ENCODE results near the gene WDR82.
A peak's percentile ranks its signal among the peaks of the same experiment; 100 is the strongest.

WDR82 gene, protein sequence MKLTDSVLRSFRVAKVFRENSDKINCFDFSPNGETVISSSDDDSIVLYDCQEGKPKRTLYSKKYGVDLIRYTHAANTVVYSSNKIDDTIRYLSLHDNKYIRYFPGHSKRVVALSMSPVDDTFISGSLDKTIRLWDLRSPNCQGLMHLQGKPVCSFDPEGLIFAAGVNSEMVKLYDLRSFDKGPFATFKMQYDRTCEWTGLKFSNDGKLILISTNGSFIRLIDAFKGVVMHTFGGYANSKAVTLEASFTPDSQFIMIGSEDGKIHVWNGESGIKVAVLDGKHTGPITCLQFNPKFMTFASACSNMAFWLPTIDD

GRCh38 chr3:52278510-52279069 is at the start of gene WDR82:
TSS of gene WDR82 (minus strand) at chr3:52278649. CDS start at chr3:52278361, 288 bp downstream.
- peak; percentile 93 to 96 for DNase-seq (ENCODE audit: low read depth in 2 of 2)
- TF ChIP-seq, protein P1, sequence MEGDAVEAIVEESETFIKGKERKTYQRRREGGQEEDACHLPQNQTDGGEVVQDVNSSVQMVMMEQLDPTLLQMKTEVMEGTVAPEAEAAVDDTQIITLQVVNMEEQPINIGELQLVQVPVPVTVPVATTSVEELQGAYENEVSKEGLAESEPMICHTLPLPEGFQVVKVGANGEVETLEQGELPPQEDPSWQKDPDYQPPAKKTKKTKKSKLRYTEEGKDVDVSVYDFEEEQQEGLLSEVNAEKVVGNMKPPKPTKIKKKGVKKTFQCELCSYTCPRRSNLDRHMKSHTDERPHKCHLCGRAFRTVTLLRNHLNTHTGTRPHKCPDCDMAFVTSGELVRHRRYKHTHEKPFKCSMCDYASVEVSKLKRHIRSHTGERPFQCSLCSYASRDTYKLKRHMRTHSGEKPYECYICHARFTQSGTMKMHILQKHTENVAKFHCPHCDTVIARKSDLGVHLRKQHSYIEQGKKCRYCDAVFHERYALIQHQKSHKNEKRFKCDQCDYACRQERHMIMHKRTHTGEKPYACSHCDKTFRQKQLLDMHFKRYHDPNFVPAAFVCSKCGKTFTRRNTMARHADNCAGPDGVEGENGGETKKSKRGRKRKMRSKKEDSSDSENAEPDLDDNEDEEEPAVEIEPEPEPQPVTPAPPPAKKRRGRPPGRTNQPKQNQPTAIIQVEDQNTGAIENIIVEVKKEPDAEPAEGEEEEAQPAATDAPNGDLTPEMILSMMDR (IDR thresholded peaks at IDR 0.05; ENCODE audit: low read depth, low read length): peak; percentile 65

GRCh38 chr3:52327486-52328290 is 49.2 kb upstream of the WDR82 start:
- no peak overlapping the region for H3K4me3 ChIP-seq (replicated peaks in 1 of 2; ENCODE audit: low read depth in 2 of 2, low read length in 2 of 2)
- DNase-seq (ENCODE audit: low read depth in 2 of 2): no peak
- TF ChIP-seq, protein P1 (IDR thresholded peaks at IDR 0.05; ENCODE audit: low read depth, low read length): no peak

More at GRCh38 chr3:52278510-52279069, at the start of gene WDR82:
- peak within 1 kb of the TSS; percentile 93 to 95 for H3K4me3 ChIP-seq (replicated peaks in 1 of 2; ENCODE audit: low read depth in 2 of 2, low read length in 2 of 2)

DNA sequence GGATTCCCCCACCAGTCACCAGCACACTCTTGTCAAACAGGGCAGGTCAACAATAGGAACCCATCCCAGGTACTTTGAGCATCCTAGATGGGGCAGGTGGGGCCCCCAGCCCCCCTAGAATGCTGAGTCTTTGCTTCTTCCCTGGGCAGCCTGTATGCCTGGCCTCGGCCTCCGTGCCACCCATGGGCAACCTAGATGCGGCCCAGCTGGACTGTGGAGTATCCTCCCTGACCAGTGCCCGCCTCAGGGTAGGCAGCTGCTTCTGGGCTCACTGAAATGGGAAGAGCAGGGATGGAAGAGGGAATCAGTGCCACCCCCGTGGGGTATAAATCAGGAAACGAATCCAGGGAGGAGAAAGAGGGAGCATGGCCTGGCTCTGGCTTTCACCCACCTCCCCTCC is 48.5 kb upstream of the WDR82 start:
- TF ChIP-seq, protein P1 (IDR thresholded peaks at IDR 0.05; ENCODE audit: low read depth, low read length): no peak
- H3K4me3 ChIP-seq (replicated peaks in 1 of 2; ENCODE audit: low read depth in 2 of 2, low read length in 2 of 2): no peak overlapping the region
- DNase-seq (ENCODE audit: low read depth in 2 of 2): no peak

DNA sequence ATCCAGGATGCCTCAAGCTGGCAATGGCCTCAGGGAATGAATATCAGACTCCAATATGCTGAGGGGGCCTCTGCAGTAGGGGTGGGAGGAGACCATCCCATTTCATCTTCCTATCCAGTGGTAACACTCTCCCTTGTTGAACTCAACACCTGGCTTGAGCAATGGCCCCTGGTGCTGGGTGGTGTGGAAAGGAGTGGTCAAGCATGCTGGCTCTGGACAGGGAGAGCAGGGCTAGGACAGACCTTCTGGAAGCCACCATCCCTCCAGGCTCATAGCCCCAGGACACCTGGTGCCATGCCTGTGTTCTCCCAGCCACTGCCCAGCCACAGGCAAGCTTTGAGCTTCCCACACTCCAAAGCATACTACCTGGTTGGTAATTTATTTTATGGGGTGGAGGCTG is 47.2 kb upstream of the WDR82 start:
- TF ChIP-seq, protein P1 (IDR thresholded peaks at IDR 0.05; ENCODE audit: low read depth, low read length): no peak
- no peak for DNase-seq (ENCODE audit: low read depth in 2 of 2)
- no peak overlapping the region for H3K4me3 ChIP-seq (replicated peaks in 1 of 2; ENCODE audit: low read depth in 2 of 2, low read length in 2 of 2)

DNA sequence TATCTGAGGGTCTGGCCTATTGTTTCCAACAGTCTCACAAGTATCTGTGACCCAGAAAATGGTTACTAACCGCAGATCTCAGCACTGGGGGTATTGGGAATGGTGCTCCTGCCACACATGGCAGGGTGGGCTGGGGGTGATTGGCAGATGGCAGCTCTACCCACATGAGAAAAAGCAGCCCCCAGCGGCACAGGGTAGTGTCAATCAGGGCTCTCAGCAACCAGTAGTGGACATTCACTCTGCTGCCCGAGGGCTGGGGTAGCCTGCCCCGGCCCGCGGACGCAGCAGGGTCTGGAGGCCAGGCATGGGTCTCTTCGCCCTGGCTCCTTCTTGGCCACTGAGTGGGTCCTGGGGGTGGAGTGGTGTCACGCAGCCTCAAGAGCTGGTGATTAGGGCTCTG is 46.2 kb upstream of the WDR82 start:
- TF ChIP-seq, protein P1 (IDR thresholded peaks at IDR 0.05; ENCODE audit: low read depth, low read length): no peak
- H3K4me3 ChIP-seq (replicated peaks in 1 of 2; ENCODE audit: low read depth in 2 of 2, low read length in 2 of 2): no peak overlapping the region
- DNase-seq (ENCODE audit: low read depth in 2 of 2): no peak

- H3K4me3 ChIP-seq (replicated peaks in 1 of 2; ENCODE audit: low read depth in 2 of 2, low read length in 2 of 2): no peak overlapping the region
- TF ChIP-seq, protein P1 (IDR thresholded peaks at IDR 0.05; ENCODE audit: low read depth, low read length): no peak
- no peak for DNase-seq (ENCODE audit: low read depth in 2 of 2)
Measured at GRCh38 chr3:52323526-52324295, 45.3 kb upstream of the WDR82 start.
